ENCODE results near the gene TTC29.
A peak's percentile ranks its signal among the peaks of the same experiment; 100 is the strongest.

TTC29 gene

GRCh38 chr4:146943691-146944375, 1.8 kb downstream of the TTC29 start:
- TF ChIP-seq, protein P1, sequence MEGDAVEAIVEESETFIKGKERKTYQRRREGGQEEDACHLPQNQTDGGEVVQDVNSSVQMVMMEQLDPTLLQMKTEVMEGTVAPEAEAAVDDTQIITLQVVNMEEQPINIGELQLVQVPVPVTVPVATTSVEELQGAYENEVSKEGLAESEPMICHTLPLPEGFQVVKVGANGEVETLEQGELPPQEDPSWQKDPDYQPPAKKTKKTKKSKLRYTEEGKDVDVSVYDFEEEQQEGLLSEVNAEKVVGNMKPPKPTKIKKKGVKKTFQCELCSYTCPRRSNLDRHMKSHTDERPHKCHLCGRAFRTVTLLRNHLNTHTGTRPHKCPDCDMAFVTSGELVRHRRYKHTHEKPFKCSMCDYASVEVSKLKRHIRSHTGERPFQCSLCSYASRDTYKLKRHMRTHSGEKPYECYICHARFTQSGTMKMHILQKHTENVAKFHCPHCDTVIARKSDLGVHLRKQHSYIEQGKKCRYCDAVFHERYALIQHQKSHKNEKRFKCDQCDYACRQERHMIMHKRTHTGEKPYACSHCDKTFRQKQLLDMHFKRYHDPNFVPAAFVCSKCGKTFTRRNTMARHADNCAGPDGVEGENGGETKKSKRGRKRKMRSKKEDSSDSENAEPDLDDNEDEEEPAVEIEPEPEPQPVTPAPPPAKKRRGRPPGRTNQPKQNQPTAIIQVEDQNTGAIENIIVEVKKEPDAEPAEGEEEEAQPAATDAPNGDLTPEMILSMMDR (IDR thresholded peaks at IDR 0.05; ENCODE audit: borderline replicate concordance, control extremely low read depth, extremely low read depth, insufficient read depth, missing control alignments): no peak
- in situ Hi-C loops (cut with MboI; ENCODE audit: low sequenced_read_pairs, unreplicated experiment): no loop called here
- no peak for DNase-seq (ENCODE audit: low spot score)

DNA sequence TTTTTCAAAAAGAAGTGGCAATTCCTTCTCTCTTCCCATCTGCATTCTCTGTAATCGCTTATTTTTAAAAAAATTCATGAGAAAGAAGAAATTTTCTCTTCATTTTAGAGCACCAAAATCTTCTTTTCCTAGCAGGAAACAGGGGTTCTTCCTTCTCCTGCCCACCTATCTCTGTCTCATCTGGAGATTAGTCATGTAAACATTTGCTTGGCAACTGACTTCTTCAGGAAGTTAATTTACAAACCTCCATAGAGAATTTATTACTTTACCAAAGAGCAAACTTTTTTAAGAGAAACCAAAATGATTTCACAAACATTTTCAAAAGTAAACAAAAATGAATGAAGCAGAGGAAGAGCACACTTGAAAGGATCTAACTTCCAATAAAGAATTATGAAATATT, 13.5 kb downstream of the TTC29 start:
- TF ChIP-seq, protein P1 (IDR thresholded peaks at IDR 0.05; ENCODE audit: borderline replicate concordance, control extremely low read depth, extremely low read depth, insufficient read depth, missing control alignments): no peak
- in situ Hi-C loops (cut with MboI; ENCODE audit: low sequenced_read_pairs, unreplicated experiment): no loop called here
- DNase-seq (ENCODE audit: low spot score): no peak

- TF ChIP-seq, protein P1 (IDR thresholded peaks at IDR 0.05; ENCODE audit: borderline replicate concordance, control extremely low read depth, extremely low read depth, insufficient read depth, missing control alignments): no peak
- in situ Hi-C loops (cut with MboI; ENCODE audit: low sequenced_read_pairs, unreplicated experiment): no loop called here
- DNase-seq (ENCODE audit: low spot score): no peak
These were observed 15.0 kb downstream of the TTC29 start for GRCh38 chr4:146930673-146931072.

DNA sequence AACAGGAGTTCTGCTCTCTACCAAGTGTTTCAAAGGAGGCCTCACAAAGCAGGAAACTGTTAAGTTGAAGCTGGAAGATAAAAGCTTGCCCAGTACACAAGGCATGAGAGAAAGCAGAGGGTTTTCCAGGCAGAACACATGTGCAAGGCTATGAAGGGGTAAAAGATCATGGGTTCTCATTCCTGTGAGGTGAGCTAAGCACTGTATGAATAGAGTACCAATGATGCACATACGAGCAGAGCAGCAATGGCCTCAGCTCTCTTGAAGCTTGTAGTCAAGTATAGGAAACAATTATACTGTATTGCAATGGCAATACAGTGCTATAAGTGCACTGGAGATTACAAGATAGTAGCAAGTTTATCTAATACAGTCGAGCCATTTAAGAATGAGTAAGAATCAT, 18.0 kb downstream of the TTC29 start:
- DNase-seq (ENCODE audit: low spot score): no peak
- in situ Hi-C loops (cut with MboI; ENCODE audit: low sequenced_read_pairs, unreplicated experiment): no loop called here
- TF ChIP-seq, protein P1 (IDR thresholded peaks at IDR 0.05; ENCODE audit: borderline replicate concordance, control extremely low read depth, extremely low read depth, insufficient read depth, missing control alignments): no peak

GRCh38 chr4:146916479-146917076, 29.1 kb downstream of the TTC29 start:
- DNase-seq (ENCODE audit: low spot score): peak; percentile 6
- in situ Hi-C loops (cut with MboI; ENCODE audit: low sequenced_read_pairs, unreplicated experiment): loop anchor here (10.0 kb wide), 1 partner anchor 682 kb away; no protein-coding TSS in a partner anchor
- TF ChIP-seq, protein P1 (IDR thresholded peaks at IDR 0.05; ENCODE audit: borderline replicate concordance, control extremely low read depth, extremely low read depth, insufficient read depth, missing control alignments): peak; percentile 44

GRCh38 chr4:146915132-146915531, 30.5 kb downstream of the TTC29 start:
- TF ChIP-seq, protein P1 (IDR thresholded peaks at IDR 0.05; ENCODE audit: borderline replicate concordance, control extremely low read depth, extremely low read depth, insufficient read depth, missing control alignments): no peak
- no peak for DNase-seq (ENCODE audit: low spot score)
- in situ Hi-C loops (cut with MboI; ENCODE audit: low sequenced_read_pairs, unreplicated experiment): loop anchor here (10.0 kb wide), 1 partner anchor 680 kb away; no protein-coding TSS in a partner anchor
